ENCODE data around the gene GRM8. TPM values are rescaled to one million over a fixed set of nuclear protein-coding genes. Genes with fewer than 3 reads are reported as not detected.

GRM8 gene
- polyA plus RNA-seq, 1 donor (not counting 4 experiments of a cell fraction or from before 2014, with no cell fraction given) = not detected

DNA sequence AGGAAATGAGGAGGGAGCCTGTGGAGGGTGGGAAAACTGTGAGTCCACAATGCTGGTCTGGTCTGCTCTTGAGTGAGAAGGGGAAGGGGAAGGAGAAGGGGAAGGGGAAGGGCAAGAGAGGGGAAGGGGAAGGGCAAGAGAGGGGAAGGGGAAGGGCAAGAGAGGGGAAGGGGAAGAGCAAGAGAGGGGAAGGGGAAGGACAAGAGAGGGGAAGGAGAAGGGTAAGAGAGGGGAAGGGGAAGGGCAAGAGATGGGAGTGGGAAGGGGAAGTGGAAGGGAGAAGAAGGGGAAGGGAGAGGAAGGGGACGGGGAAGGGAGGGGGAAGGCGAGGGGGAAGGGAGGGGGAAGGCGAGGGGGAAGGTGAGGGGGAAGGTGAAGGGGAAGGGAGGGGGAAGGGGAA is 213.2 kb downstream of the GRM8 start:
- no peaks in the 10 kb centered on the region for H3K4me1 ChIP-seq (ENCODE audit: control insufficient read depth, extremely low read depth, insufficient read depth, low read length)
- no peak overlapping the region for H2AFZ ChIP-seq (ENCODE audit: control insufficient read depth, low read length)
- no peak for DNase-seq (ENCODE audit: low read depth, low spot score)
- no peak overlapping the region for H3K4me2 ChIP-seq (ENCODE audit: control insufficient read depth, extremely low read depth, insufficient read depth, low read depth, low read length)
- H3K79me2 ChIP-seq (ENCODE audit: control insufficient read depth, insufficient read depth, low read length) = no peaks in the 10 kb centered on the region
- no peaks in the 10 kb centered on the region for H3K36me3 ChIP-seq (ENCODE audit: control insufficient read depth in 2 of 2, extremely low read depth in 1 of 2, insufficient read depth in 2 of 2, low read length in 2 of 2)
- dilution Hi-C loops (cut with MboI; ENCODE audit: extremely low pct_ligation_motif_present, low sequenced_read_pairs) = no loop called here
- no peaks in the 10 kb centered on the region for H3K9me3 ChIP-seq (ENCODE audit: control insufficient read depth, low read depth, low read length)
- H3K27me3 ChIP-seq (ENCODE audit: control insufficient read depth, extremely low read depth, insufficient read depth, low read length) = no peaks in the 10 kb centered on the region
- no peak overlapping the region for H3K27ac ChIP-seq (ENCODE audit: control insufficient read depth, insufficient read depth, low read length)
- H3K9ac ChIP-seq (ENCODE audit: control insufficient read depth, extremely low read depth, insufficient read depth, low read length) = no peak overlapping the region
- H4K20me1 ChIP-seq (ENCODE audit: control insufficient read depth, extremely low read depth, insufficient read depth, low read length) = no peaks in the 10 kb centered on the region
- no peaks in the 10 kb centered on the region for H3K9me1 ChIP-seq (ENCODE audit: control insufficient read depth, extremely low read depth, insufficient read depth, low read length)
- no peak overlapping the region for H3K4me3 ChIP-seq (ENCODE audit: control insufficient read depth in 2 of 3, extremely low read depth in 1 of 3, insufficient read depth in 2 of 3, low read depth in 1 of 3, low read length in 3 of 3)
- FAIRE-seq = no peak
- TF ChIP-seq CTCF (optimal IDR thresholded peaks at IDR 0.05 in 1 of 3, IDR thresholded peaks at IDR 0.05 in 1 of 3, conservative IDR thresholded peaks at IDR 0.05 in 1 of 3; ENCODE audit: extremely low read depth in 1 of 3, insufficient read depth in 2 of 3, low read length in 3 of 3) = no peak
- no peak for TF ChIP-seq EZH2 (IDR thresholded peaks at IDR 0.05; ENCODE audit: low read length)

DNA sequence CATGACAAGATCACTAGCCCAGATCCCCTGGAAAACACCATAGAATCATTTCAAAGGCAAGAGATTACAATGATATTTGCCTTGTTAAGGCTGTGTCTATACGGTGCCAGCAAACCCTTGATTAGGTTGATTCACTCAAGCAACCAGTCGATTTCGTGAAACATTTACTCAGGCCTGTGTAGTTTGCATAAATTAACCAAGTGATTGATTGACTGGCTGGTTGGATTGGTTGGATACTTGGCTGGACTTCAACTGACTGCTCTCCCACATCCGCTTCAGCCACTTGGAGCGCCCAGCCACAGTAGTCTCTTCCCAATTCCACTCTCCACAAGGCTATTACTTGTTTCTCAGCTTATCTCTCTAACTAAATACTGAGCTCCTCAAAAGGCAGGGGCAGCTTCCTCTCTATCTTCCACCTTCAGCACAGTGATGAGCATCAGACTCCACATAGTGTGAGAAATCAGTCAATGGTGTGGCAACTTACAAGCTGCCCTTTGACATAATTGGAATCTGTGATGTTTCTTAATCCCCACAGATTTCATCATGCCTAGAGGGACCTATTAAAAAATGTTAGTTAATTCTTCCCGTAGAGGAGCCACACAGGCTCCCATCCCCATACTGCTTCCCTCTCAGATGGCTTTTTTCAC is 217.4 kb downstream of the GRM8 start:
- H3K4me3 ChIP-seq (ENCODE audit: control insufficient read depth in 2 of 3, extremely low read depth in 1 of 3, insufficient read depth in 2 of 3, low read depth in 1 of 3, low read length in 3 of 3) = no peak overlapping the region
- DNase-seq (ENCODE audit: low read depth, low spot score) (no peak), FAIRE-seq (no peak)
- no peak for TF ChIP-seq CTCF (optimal IDR thresholded peaks at IDR 0.05 in 1 of 3, IDR thresholded peaks at IDR 0.05 in 1 of 3, conservative IDR thresholded peaks at IDR 0.05 in 1 of 3; ENCODE audit: extremely low read depth in 1 of 3, insufficient read depth in 2 of 3, low read length in 3 of 3)
- no peak for TF ChIP-seq EZH2 (IDR thresholded peaks at IDR 0.05; ENCODE audit: low read length)
- H3K36me3 ChIP-seq (ENCODE audit: control insufficient read depth in 2 of 2, extremely low read depth in 1 of 2, insufficient read depth in 2 of 2, low read length in 2 of 2) = no peaks in the 10 kb centered on the region
- no peaks in the 10 kb centered on the region for H3K27me3 ChIP-seq (ENCODE audit: control insufficient read depth, extremely low read depth, insufficient read depth, low read length)
- dilution Hi-C loops (cut with MboI; ENCODE audit: extremely low pct_ligation_motif_present, low sequenced_read_pairs) = no loop called here
- no peaks in the 10 kb centered on the region for H3K9me3 ChIP-seq (ENCODE audit: control insufficient read depth, low read depth, low read length)
- no peak overlapping the region for H2AFZ ChIP-seq (ENCODE audit: control insufficient read depth, low read length)
- H3K4me2 ChIP-seq (ENCODE audit: control insufficient read depth, extremely low read depth, insufficient read depth, low read depth, low read length) = no peak overlapping the region
- no peaks in the 10 kb centered on the region for H3K4me1 ChIP-seq (ENCODE audit: control insufficient read depth, extremely low read depth, insufficient read depth, low read length)
- H3K79me2 ChIP-seq (ENCODE audit: control insufficient read depth, insufficient read depth, low read length) = no peaks in the 10 kb centered on the region
- H4K20me1 ChIP-seq (ENCODE audit: control insufficient read depth, extremely low read depth, insufficient read depth, low read length) = no peaks in the 10 kb centered on the region
- no peaks in the 10 kb centered on the region for H3K9me1 ChIP-seq (ENCODE audit: control insufficient read depth, extremely low read depth, insufficient read depth, low read length)
- H3K27ac ChIP-seq (ENCODE audit: control insufficient read depth, insufficient read depth, low read length) = no peak overlapping the region
- no peak overlapping the region for H3K9ac ChIP-seq (ENCODE audit: control insufficient read depth, extremely low read depth, insufficient read depth, low read length)
